IMR-90 (cell line): ENCODE measurements around the gene PRRX1. TPM values are rescaled to one million over a fixed set of nuclear protein-coding genes. Genes with fewer than 3 reads are reported as not detected.
A peak's percentile ranks its signal among the peaks of the same experiment; 100 is the strongest.

ENCODE experiments used
- ATAC-seq: fragments of 200-7000 bp; cut with Tn5 transposase; 2 replicates; pipeline ENCODE4 v1.9.1; 2020; ENCODE audit warnings: low read depth, mild to moderate bottlenecking, moderate library complexity
- BruUV-seq: library from RNA; stranded (reverse); fragments of 400-500 nt; replicated peaks from 2 replicates; lab custom pipeline; 2021; lab: Mats Ljungman, UMichigan
- CTCF ChIA-PET: fragments of 300-600 bp; formaldehyde crosslinking; extraction: SDS; loops from one replicate; lab custom pipeline; 2021; ENCODE audit warnings: antibody characterized with exemption; lab: Yijun Ruan, JAX
- POLR2A ChIA-PET: fragments of 300-600 bp; sonication (Branson Sonifier 250); formaldehyde crosslinking; loops from one replicate; lab custom pipeline; 2022; ENCODE audit warnings: antibody characterized with exemption; ENCODE audit not compliant: unreplicated experiment; lab: Charles Lee
- DNase-seq: peaks from one replicate; pipeline ENCODE4 v3.0.0; 2013
- H2AFZ ChIP-seq: replicated peaks from 2 replicates; pipeline ENCODE3; 2013; ENCODE audit warnings: low read length, mild to moderate bottlenecking; ENCODE audit not compliant: poor library complexity
- H2AK5ac ChIP-seq: 2 replicates; pipeline ENCODE4 v1.6.1; 2013; ENCODE audit warnings: low read depth, low read length, inconsistent platforms
- H2AK9ac ChIP-seq: replicated peaks from 2 replicates; pipeline ENCODE3; 2013; ENCODE audit warnings: mild to moderate bottlenecking, low read depth, low read length, moderate library complexity; ENCODE audit not compliant: poor library complexity
- H2BK120ac ChIP-seq: 2 replicates; pipeline ENCODE4 v1.6.1; 2013; ENCODE audit warnings: low read depth, low read length, inconsistent platforms
- H2BK15ac ChIP-seq: 3 replicates; pipeline ENCODE4 v1.6.1; 2013; ENCODE audit warnings: low read depth, low read length, inconsistent platforms
- H2BK20ac ChIP-seq: 2 replicates; pipeline ENCODE4 v1.6.1; 2013; ENCODE audit warnings: low read depth, mild to moderate bottlenecking, inconsistent platforms, low read length, moderate library complexity
- H2BK5ac ChIP-seq: 2 replicates; pipeline ENCODE4 v1.6.1; 2013; ENCODE audit warnings: mild to moderate bottlenecking, low read depth, low read length, inconsistent platforms; ENCODE audit not compliant: poor library complexity, severe bottlenecking
- H3K14ac ChIP-seq: replicated peaks from 2 replicates; pipeline ENCODE4 v1.6.1; 2013; ENCODE audit warnings: low read depth, low read length, inconsistent platforms
- H3K18ac ChIP-seq: 2 replicates; pipeline ENCODE4 v1.6.1; 2013; ENCODE audit warnings: low read depth, low read length, control low read depth
- H3K23ac ChIP-seq: 2 replicates; pipeline ENCODE4 v1.6.1; 2013; ENCODE audit warnings: low read depth, low read length, inconsistent platforms
- H3K27ac ChIP-seq: 2 replicates; pipeline ENCODE4 v1.5.1; 2013; ENCODE audit warnings: mild to moderate bottlenecking, control low read depth, low read length; ENCODE audit not compliant: insufficient read depth
- H3K27me3 ChIP-seq: 2 replicates; pipeline ENCODE4 v1.6.1; 2013; ENCODE audit warnings: low read length; ENCODE audit not compliant: control insufficient read depth, insufficient read depth
- H3K36me3 ChIP-seq: 2 replicates; pipeline ENCODE4 v1.6.1; 2013; ENCODE audit warnings: low read length, mixed read lengths; ENCODE audit not compliant: control insufficient read depth, insufficient read depth
- H3K4ac ChIP-seq: 2 replicates; pipeline ENCODE4 v1.6.1; 2013; ENCODE audit warnings: low read depth, low read length, inconsistent platforms
- H3K4me1 ChIP-seq: 2 replicates; pipeline ENCODE4 v1.6.1; 2013; ENCODE audit warnings: low read length, mixed read lengths; ENCODE audit not compliant: control insufficient read depth, insufficient read depth
- H3K4me2 ChIP-seq: 2 replicates; pipeline ENCODE4 v1.6.1; 2013; ENCODE audit warnings: low read depth, mild to moderate bottlenecking, control low read depth, low read length, moderate library complexity
- H3K4me3 ChIP-seq: 2 replicates; pipeline ENCODE4 v1.5.1; 2013; ENCODE audit warnings: low read depth, mild to moderate bottlenecking, control low read depth, low read length, moderate library complexity; ENCODE audit not compliant: insufficient read depth
- H3K56ac ChIP-seq: 2 replicates; pipeline ENCODE4 v1.6.1; 2013; ENCODE audit warnings: low read length, inconsistent platforms; ENCODE audit not compliant: insufficient read depth; ENCODE audit errors: extremely low read depth
- H3K79me1 ChIP-seq, 2 experiments: 2 replicates each; pipeline ENCODE4 v1.6.1; 2013; ENCODE audit warnings: low read length in 2 of 2, inconsistent platforms in 1 of 2, low read depth in 1 of 2
- H3K9ac ChIP-seq: 2 replicates; pipeline ENCODE4 v1.6.1; 2013; ENCODE audit warnings: low read depth, low read length, control low read depth
- H3K9me1 ChIP-seq: 2 replicates; pipeline ENCODE4 v1.6.1; 2013; ENCODE audit warnings: low read length, inconsistent platforms; ENCODE audit not compliant: insufficient read depth
- H3K9me3 ChIP-seq: 2 replicates; pipeline ENCODE4 v1.6.1; 2013; ENCODE audit warnings: low read length; ENCODE audit not compliant: control insufficient read depth, insufficient read depth
- H4K20me1 ChIP-seq: 2 replicates; pipeline ENCODE4 v1.6.1; 2013; ENCODE audit warnings: low read length, inconsistent platforms; ENCODE audit not compliant: insufficient read depth
- H4K5ac ChIP-seq: 2 replicates; pipeline ENCODE4 v1.6.1; 2013; ENCODE audit warnings: mild to moderate bottlenecking, low read depth, low read length, control low read depth
- H4K8ac ChIP-seq, 2 experiments: 2 replicates each; pipeline ENCODE4 v1.6.1; 2013; ENCODE audit warnings: low read depth in 2 of 2, low read length in 2 of 2, control low read depth in 1 of 2, inconsistent platforms in 1 of 2
- H4K91ac ChIP-seq: 2 replicates; pipeline ENCODE4 v1.6.1; 2013; ENCODE audit warnings: low read depth, low read length, inconsistent platforms; ENCODE audit not compliant: insufficient read depth
- MAFK ChIP-seq: IDR thresholded peaks from 2 replicates; pipeline ENCODE4 v1.6.1; 2012; ENCODE audit warnings: low read depth, low read length, improper control_type of control experiment
- RFX5 ChIP-seq: IDR thresholded peaks from 2 replicates; pipeline ENCODE4 v1.8.0; 2012; ENCODE audit warnings: low read depth, mild to moderate bottlenecking, low read length, moderate library complexity
- WGBS, 2 experiments: methylation state at CpG; one replicate each; pipeline versions ENCODE4 v1.1.5 to v1.1.7; 2013; ENCODE audit warnings: missing lambda C conversion rate in 2 of 2; ENCODE audit not compliant: insufficient read length in 1 of 2; ENCODE audit errors: extremely low coverage in 2 of 2; 5-methylcytosine and 5-hydroxymethylcytosine counted together
- dilution Hi-C: fragments of 300-500 bp; cut with HindIII; formaldehyde crosslinking; loops from one replicate; pipeline ENCODE4 v1.14.3; 2018; ENCODE audit warnings: low sequenced_read_pairs; ENCODE audit not compliant: unreplicated experiment
- in situ Hi-C: fragments of 300-500 bp; cut with MboI; formaldehyde crosslinking; loops from 3 replicates; pipeline ENCODE4 v1.14.3; 2019; ENCODE audit warnings: low sequenced_read_pairs, inconsistent platforms, mixed read lengths
- intact Hi-C: fragments of 100-400 bp; cut with micrococcal nuclease; formaldehyde crosslinking; loops from 2 replicates; pipeline ENCODE4 v1.10.0; 2022
- polyA plus RNA-seq, 3 experiments: library from polyadenylated mRNA; depleted of rRNA; stranded (reverse); fragments of >200 nt; gene quantifications; 2 replicates each; pipeline ENCODE4 v1.2.3, GENCODE V29; 2012; ENCODE audit warnings: low replicate concordance in 1 of 3
- total RNA-seq: library from RNA; depleted of rRNA; stranded (reverse); fragments of >200 nt; gene quantifications from 2 replicates; pipeline ENCODE4 v1.2.3, GENCODE V29; 2012

Gene PRRX1
- total and polyA plus RNA-seq, 2 of the 4 experiments (the other 2 are of a cell fraction), result 50.0 to 65.4 TPM

DNA sequence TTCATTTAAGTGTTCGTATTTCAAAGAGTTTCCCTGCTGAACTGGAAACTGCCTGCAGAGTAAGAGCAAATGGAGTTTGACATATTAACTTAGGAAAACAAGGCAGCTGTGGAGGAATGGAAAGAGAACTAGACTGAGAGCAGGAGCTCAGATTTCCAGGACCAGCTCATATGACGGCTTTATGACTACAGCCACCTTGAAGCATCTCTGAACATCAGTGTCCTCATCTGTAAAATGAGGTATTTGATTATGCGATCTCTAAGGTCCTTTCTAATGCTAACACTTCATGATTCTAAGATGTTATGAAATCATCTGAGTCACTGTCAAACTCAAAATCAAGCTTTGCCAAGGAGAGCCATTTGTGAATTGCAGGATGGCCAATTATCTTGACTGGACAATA lies 112.3 kb downstream of the PRRX1 start:
- ChIA-PET CTCF (interaction anchor here (1.0 to 1.6 kb wide), 2 partner anchors 11 to 15 kb away, joined by 3 to 6 read pairs; no protein-coding TSS in a partner anchor), POLR2A (no interaction called here)
- no peak overlapping the region for H3K18ac ChIP-seq
- no CpG with 5 or more reads among the region's 3 CpGs for WGBS, 2 experiments
- dilution Hi-C loops, result no loop called here
- no peak overlapping the region for H3K27ac ChIP-seq
- no peak overlapping the region for H3K4ac ChIP-seq
- H3K4me2 ChIP-seq, result no peak overlapping the region
- H4K8ac ChIP-seq, result no peak overlapping the region
- H3K4me3 ChIP-seq, result no peak overlapping the region
- TF ChIP-seq RFX5, result no peak
- no peak for TF ChIP-seq MAFK
- DNase-seq (peak; percentile 3), ATAC-seq (no peak)
- no peak overlapping the region for H4K91ac ChIP-seq
- no peaks in the 10 kb centered on the region for H4K20me1 ChIP-seq
- no peak overlapping the region for H2BK15ac ChIP-seq
- no peak overlapping the region for H2AK5ac ChIP-seq
- H3K23ac ChIP-seq, result no peak overlapping the region
- no peak overlapping the region for H2AK9ac ChIP-seq
- no peak overlapping the region for H3K14ac ChIP-seq
- H3K9ac ChIP-seq, result no peak overlapping the region
- no peak overlapping the region for H4K5ac ChIP-seq
- H3K79me1 ChIP-seq, result no peaks in the 10 kb centered on the region
- in situ Hi-C loops, result no loop called here
- H3K9me1 ChIP-seq, result no peaks in the 10 kb centered on the region
- intact Hi-C loops, result no loop called here
- no peaks in the 10 kb centered on the region for H3K9me3 ChIP-seq
- H3K4me1 ChIP-seq, result no peaks in the 10 kb centered on the region
- H2BK20ac ChIP-seq, result no peak overlapping the region
- H3K36me3 ChIP-seq, result no peaks in the 10 kb centered on the region
- no peak overlapping the region for H2BK5ac ChIP-seq
- H2BK120ac ChIP-seq, result no peak overlapping the region
- no peak overlapping the region for H3K56ac ChIP-seq
- no peak overlapping the region for H2AFZ ChIP-seq
- BruUV-seq, result no TSS peak
- no peaks in the 10 kb centered on the region for H3K27me3 ChIP-seq
